ENCODE measurements around the gene YEATS4. TPM values are rescaled to one million over a fixed set of nuclear protein-coding genes. Genes with fewer than 3 reads are reported as not detected.

YEATS4 gene
- total and polyA plus RNA-seq, 2 donors (not counting 1 experiment from before 2014, with no cell fraction given): 17.7 to 18.0 TPM

DNA sequence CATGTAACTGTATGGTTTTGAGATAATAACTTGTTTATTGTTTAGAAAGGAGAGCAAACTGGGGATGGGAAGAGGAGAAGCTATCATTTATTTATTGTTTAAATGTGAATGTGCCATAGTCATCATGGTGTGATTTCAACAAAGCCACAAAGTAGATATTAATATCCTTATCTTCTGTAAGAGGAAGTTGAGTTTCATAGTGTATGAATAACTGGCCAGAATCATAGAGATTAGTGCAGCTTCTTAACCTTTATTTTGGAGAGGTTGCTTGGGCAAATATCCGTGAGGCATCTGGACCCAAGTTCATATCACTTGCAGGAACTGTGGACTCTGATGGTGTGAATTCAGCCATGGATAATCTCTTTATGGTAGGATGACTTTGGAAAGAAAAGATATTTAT is 38.2 kb upstream of the YEATS4 start:
- no peak overlapping the region for H2AFZ ChIP-seq (ENCODE audit: insufficient read depth, low read depth, low read length, poor library complexity, severe bottlenecking)
- Mint-ChIP-seq H3K4me1 (peaks cover 12% of the 10 kb centered on the region), H3K27ac (no peak overlapping the region), H3K9me3 (ENCODE audit: insufficient read depth) (peaks cover 7% of the 10 kb centered on the region), H3K27me3 (peaks cover 8% of the 10 kb centered on the region), H3K4me3 (no peak overlapping the region)
- no peak for ATAC-seq (ENCODE audit: low read depth)
- no peak overlapping the region for H3K4me2 ChIP-seq (replicated peaks; ENCODE audit: low read depth, low read length, poor library complexity, severe bottlenecking)
- ChIA-PET CTCF (interaction anchor here (2.5 kb wide), 1 partner anchor 30 kb away, joined by 7 read pairs; no protein-coding TSS in a partner anchor), POLR2A (no interaction called here)
- H4K20me1 ChIP-seq (ENCODE audit: control insufficient read depth, insufficient read depth, low read length, poor library complexity, severe bottlenecking): no peaks in the 10 kb centered on the region
- intact Hi-C loops (cut with micrococcal nuclease): no loop called here
- H3K4me3 ChIP-seq (ENCODE audit: control extremely low read depth in 1 of 5, extremely low read depth in 1 of 5, insufficient read depth in 1 of 5, low read depth in 2 of 5, low read length in 4 of 5): no peak overlapping the region
- no peaks in the 10 kb centered on the region for H3K27me3 ChIP-seq (replicated peaks in 1 of 4; ENCODE audit: control extremely low read depth in 1 of 4, control insufficient read depth in 3 of 4, insufficient read depth in 4 of 4, low read length in 3 of 4)
- no peak for DNase-seq
- peaks cover 4 to 8% of the 10 kb centered on the region in 2 donors for H3K4me1 ChIP-seq (ENCODE audit: control insufficient read depth in 2 of 2, insufficient read depth in 2 of 2, low read length in 2 of 2)
- no peaks in the 10 kb centered on the region for H3K79me2 ChIP-seq (ENCODE audit: control insufficient read depth, insufficient read depth, low read length)
- H3K36me3 ChIP-seq (replicated peaks in 1 of 2; ENCODE audit: control extremely low read depth in 1 of 2, control insufficient read depth in 1 of 2, extremely low read depth in 1 of 2, insufficient read depth in 2 of 2, low read length in 1 of 2): no peaks in the 10 kb centered on the region
- H3K27ac ChIP-seq (ENCODE audit: low read length in 2 of 2): no peak overlapping the region
- 100% methylated on average over 1 of the region's 1 CpG for WGBS (ENCODE audit: insufficient coverage)
- peaks cover 0 to 4% (median 0%) of the 10 kb centered on the region in 3 donors for H3K9me3 ChIP-seq (ENCODE audit: control extremely low read depth in 1 of 3, control insufficient read depth in 2 of 3, insufficient read depth in 1 of 3, low read length in 2 of 3)
- TF ChIP-seq EZH2 (IDR thresholded peaks at IDR 0.05; ENCODE audit: borderline replicate concordance, insufficient read depth, low read depth, low read length, poor library complexity, severe bottlenecking): no peak
- TF ChIP-seq, protein P1, sequence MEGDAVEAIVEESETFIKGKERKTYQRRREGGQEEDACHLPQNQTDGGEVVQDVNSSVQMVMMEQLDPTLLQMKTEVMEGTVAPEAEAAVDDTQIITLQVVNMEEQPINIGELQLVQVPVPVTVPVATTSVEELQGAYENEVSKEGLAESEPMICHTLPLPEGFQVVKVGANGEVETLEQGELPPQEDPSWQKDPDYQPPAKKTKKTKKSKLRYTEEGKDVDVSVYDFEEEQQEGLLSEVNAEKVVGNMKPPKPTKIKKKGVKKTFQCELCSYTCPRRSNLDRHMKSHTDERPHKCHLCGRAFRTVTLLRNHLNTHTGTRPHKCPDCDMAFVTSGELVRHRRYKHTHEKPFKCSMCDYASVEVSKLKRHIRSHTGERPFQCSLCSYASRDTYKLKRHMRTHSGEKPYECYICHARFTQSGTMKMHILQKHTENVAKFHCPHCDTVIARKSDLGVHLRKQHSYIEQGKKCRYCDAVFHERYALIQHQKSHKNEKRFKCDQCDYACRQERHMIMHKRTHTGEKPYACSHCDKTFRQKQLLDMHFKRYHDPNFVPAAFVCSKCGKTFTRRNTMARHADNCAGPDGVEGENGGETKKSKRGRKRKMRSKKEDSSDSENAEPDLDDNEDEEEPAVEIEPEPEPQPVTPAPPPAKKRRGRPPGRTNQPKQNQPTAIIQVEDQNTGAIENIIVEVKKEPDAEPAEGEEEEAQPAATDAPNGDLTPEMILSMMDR (IDR thresholded peaks at IDR 0.05): no peak
- H3K9ac ChIP-seq (ENCODE audit: low read length): no peak overlapping the region

DNA sequence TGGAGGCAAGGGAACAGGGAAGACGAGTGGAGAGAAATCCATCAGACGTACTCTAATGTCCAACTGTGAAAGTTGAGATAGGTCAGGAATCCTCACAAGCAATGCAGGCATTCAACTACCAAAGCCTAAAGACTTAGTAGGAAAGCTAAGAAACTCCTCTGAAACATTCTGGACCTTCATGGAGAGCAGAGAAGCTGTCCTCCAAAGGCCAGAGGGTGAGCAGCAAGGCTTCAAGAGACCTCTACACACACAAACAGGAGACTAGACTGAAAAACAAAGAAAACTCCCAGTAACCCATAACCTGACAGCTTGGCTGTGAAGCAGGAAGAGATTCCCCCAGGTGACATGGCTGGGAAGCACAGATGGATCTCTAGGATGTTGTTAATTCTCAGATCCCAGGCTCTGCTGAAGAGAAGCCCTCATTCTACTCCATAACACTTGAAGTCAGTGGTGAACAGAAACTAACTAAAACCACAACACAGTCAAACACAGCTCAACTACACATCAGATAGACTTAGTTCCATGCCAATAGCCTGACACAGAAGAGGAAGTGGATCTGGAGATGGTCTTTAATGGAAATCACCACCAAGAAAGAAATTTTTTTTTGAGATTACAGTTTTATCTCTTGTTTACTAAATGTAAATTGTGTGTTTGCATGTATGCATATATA is 34.6 kb upstream of the YEATS4 start:
- no peak for ATAC-seq (ENCODE audit: low read depth)
- H3K27ac Mint-ChIP-seq: no peak overlapping the region
- no peak overlapping the region for H3K4me2 ChIP-seq (replicated peaks; ENCODE audit: low read depth, low read length, poor library complexity, severe bottlenecking)

More for the DNA sequence above, 34.6 kb upstream of the YEATS4 start:
- no peaks in the 10 kb centered on the region for H3K9me3 ChIP-seq (ENCODE audit: control extremely low read depth in 1 of 3, control insufficient read depth in 2 of 3, insufficient read depth in 1 of 3, low read length in 2 of 3)
- H3K4me3 Mint-ChIP-seq: no peak overlapping the region
- POLR2A ChIA-PET: no interaction called here
- H2AFZ ChIP-seq (ENCODE audit: insufficient read depth, low read depth, low read length, poor library complexity, severe bottlenecking): no peak overlapping the region
- WGBS (ENCODE audit: insufficient coverage): 100% methylated on average over 2 of the region's 2 CpGs
- H3K79me2 ChIP-seq (ENCODE audit: control insufficient read depth, insufficient read depth, low read length): no peaks in the 10 kb centered on the region
- CTCF ChIA-PET: interaction anchor here (1.1 kb wide), 1 partner anchor 34 kb away, joined by 3 read pairs; no protein-coding TSS in a partner anchor
- no peaks in the 10 kb centered on the region for H4K20me1 ChIP-seq (ENCODE audit: control insufficient read depth, insufficient read depth, low read length, poor library complexity, severe bottlenecking)
- H3K4me3 ChIP-seq (ENCODE audit: control extremely low read depth in 1 of 5, extremely low read depth in 1 of 5, insufficient read depth in 1 of 5, low read depth in 2 of 5, low read length in 4 of 5): no peak overlapping the region
- peaks cover 8% of the 10 kb centered on the region for H3K27me3 Mint-ChIP-seq
- H3K4me1 Mint-ChIP-seq: peaks cover 20% of the 10 kb centered on the region
- no peaks in the 10 kb centered on the region for H3K27me3 ChIP-seq (replicated peaks in 1 of 4; ENCODE audit: control extremely low read depth in 1 of 4, control insufficient read depth in 3 of 4, insufficient read depth in 4 of 4, low read length in 3 of 4)
- H3K4me1 ChIP-seq (ENCODE audit: control insufficient read depth in 2 of 2, insufficient read depth in 2 of 2, low read length in 2 of 2): peaks cover 7 to 12% of the 10 kb centered on the region in 2 donors
- no peak for TF ChIP-seq EZH2 (IDR thresholded peaks at IDR 0.05; ENCODE audit: borderline replicate concordance, insufficient read depth, low read depth, low read length, poor library complexity, severe bottlenecking)
- TF ChIP-seq, protein P1 (IDR thresholded peaks at IDR 0.05): no peak
- H3K9me3 Mint-ChIP-seq (ENCODE audit: insufficient read depth): no peaks in the 10 kb centered on the region
- H3K9ac ChIP-seq (ENCODE audit: low read length): no peak overlapping the region
- no peaks in the 10 kb centered on the region for H3K36me3 ChIP-seq (replicated peaks in 1 of 2; ENCODE audit: control extremely low read depth in 1 of 2, control insufficient read depth in 1 of 2, extremely low read depth in 1 of 2, insufficient read depth in 2 of 2, low read length in 1 of 2)
- DNase-seq: no peak
- no peak overlapping the region for H3K27ac ChIP-seq (ENCODE audit: low read length in 2 of 2)
- intact Hi-C loops (cut with micrococcal nuclease): no loop called here
